Measurements from ENCODE around the gene RAMACL.

- TF ChIP-seq POLR2A (IDR thresholded peaks at IDR 0.05; ENCODE audit: low read depth, low read length) (no peak), POLR2AphosphoS5 (IDR thresholded peaks at IDR 0.05; ENCODE audit: low read depth, low read length) (no peak), TAF1 (IDR thresholded peaks at IDR 0.05; ENCODE audit: borderline replicate concordance, low read depth, low read length) (no peak)
Measured at GRCh38 chr6:166543603-166544295, 42.7 kb downstream of the RAMACL start.
